IMR-90 (cell line): ENCODE data around the gene CREB5. TPM values are rescaled to one million over a fixed set of nuclear protein-coding genes. Genes with fewer than 3 reads are reported as not detected.

Experiments used
- ATAC-seq: fragments of 200-7000 bp; cut with Tn5 transposase; 2 replicates; pipeline ENCODE4 v1.9.1; 2020; ENCODE audit warnings: low read depth, mild to moderate bottlenecking, moderate library complexity
- BruUV-seq: library from RNA; stranded (reverse); fragments of 400-500 nt; replicated peaks from 2 replicates; lab custom pipeline; 2021; lab: Mats Ljungman, UMichigan
- CTCF ChIA-PET: fragments of 300-600 bp; formaldehyde crosslinking; extraction: SDS; loops from one replicate; lab custom pipeline; 2021; ENCODE audit warnings: antibody characterized with exemption; lab: Yijun Ruan, JAX
- POLR2A ChIA-PET: fragments of 300-600 bp; sonication (Branson Sonifier 250); formaldehyde crosslinking; loops from one replicate; lab custom pipeline; 2022; ENCODE audit warnings: antibody characterized with exemption; ENCODE audit not compliant: unreplicated experiment; lab: Charles Lee
- DNase-seq: peaks from one replicate; pipeline ENCODE4 v3.0.0; 2013
- H2AFZ ChIP-seq: replicated peaks from 2 replicates; pipeline ENCODE3; 2013; ENCODE audit warnings: low read length, mild to moderate bottlenecking; ENCODE audit not compliant: poor library complexity
- H2AK5ac ChIP-seq: 2 replicates; pipeline ENCODE4 v1.6.1; 2013; ENCODE audit warnings: low read depth, low read length, inconsistent platforms
- H2AK9ac ChIP-seq: replicated peaks from 2 replicates; pipeline ENCODE3; 2013; ENCODE audit warnings: mild to moderate bottlenecking, low read depth, low read length, moderate library complexity; ENCODE audit not compliant: poor library complexity
- H2BK120ac ChIP-seq: 2 replicates; pipeline ENCODE4 v1.6.1; 2013; ENCODE audit warnings: low read depth, low read length, inconsistent platforms
- H2BK15ac ChIP-seq: 3 replicates; pipeline ENCODE4 v1.6.1; 2013; ENCODE audit warnings: low read depth, low read length, inconsistent platforms
- H2BK20ac ChIP-seq: 2 replicates; pipeline ENCODE4 v1.6.1; 2013; ENCODE audit warnings: low read depth, mild to moderate bottlenecking, inconsistent platforms, low read length, moderate library complexity
- H2BK5ac ChIP-seq: 2 replicates; pipeline ENCODE4 v1.6.1; 2013; ENCODE audit warnings: mild to moderate bottlenecking, low read depth, low read length, inconsistent platforms; ENCODE audit not compliant: poor library complexity, severe bottlenecking
- H3K14ac ChIP-seq: replicated peaks from 2 replicates; pipeline ENCODE4 v1.6.1; 2013; ENCODE audit warnings: low read depth, low read length, inconsistent platforms
- H3K18ac ChIP-seq: 2 replicates; pipeline ENCODE4 v1.6.1; 2013; ENCODE audit warnings: low read depth, low read length, control low read depth
- H3K23ac ChIP-seq: 2 replicates; pipeline ENCODE4 v1.6.1; 2013; ENCODE audit warnings: low read depth, low read length, inconsistent platforms
- H3K27ac ChIP-seq: 2 replicates; pipeline ENCODE4 v1.5.1; 2013; ENCODE audit warnings: mild to moderate bottlenecking, control low read depth, low read length; ENCODE audit not compliant: insufficient read depth
- H3K27me3 ChIP-seq: 2 replicates; pipeline ENCODE4 v1.6.1; 2013; ENCODE audit warnings: low read length; ENCODE audit not compliant: control insufficient read depth, insufficient read depth
- H3K36me3 ChIP-seq: 2 replicates; pipeline ENCODE4 v1.6.1; 2013; ENCODE audit warnings: low read length, mixed read lengths; ENCODE audit not compliant: control insufficient read depth, insufficient read depth
- H3K4ac ChIP-seq: 2 replicates; pipeline ENCODE4 v1.6.1; 2013; ENCODE audit warnings: low read depth, low read length, inconsistent platforms
- H3K4me1 ChIP-seq: 2 replicates; pipeline ENCODE4 v1.6.1; 2013; ENCODE audit warnings: low read length, mixed read lengths; ENCODE audit not compliant: control insufficient read depth, insufficient read depth
- H3K4me2 ChIP-seq: 2 replicates; pipeline ENCODE4 v1.6.1; 2013; ENCODE audit warnings: low read depth, mild to moderate bottlenecking, control low read depth, low read length, moderate library complexity
- H3K4me3 ChIP-seq: 2 replicates; pipeline ENCODE4 v1.5.1; 2013; ENCODE audit warnings: low read depth, mild to moderate bottlenecking, control low read depth, low read length, moderate library complexity; ENCODE audit not compliant: insufficient read depth
- H3K56ac ChIP-seq: 2 replicates; pipeline ENCODE4 v1.6.1; 2013; ENCODE audit warnings: low read length, inconsistent platforms; ENCODE audit not compliant: insufficient read depth; ENCODE audit errors: extremely low read depth
- H3K79me1 ChIP-seq, 2 experiments: 2 replicates each; pipeline ENCODE4 v1.6.1; 2013; ENCODE audit warnings: low read length in 2 of 2, inconsistent platforms in 1 of 2, low read depth in 1 of 2
- H3K9ac ChIP-seq: 2 replicates; pipeline ENCODE4 v1.6.1; 2013; ENCODE audit warnings: low read depth, low read length, control low read depth
- H3K9me1 ChIP-seq: 2 replicates; pipeline ENCODE4 v1.6.1; 2013; ENCODE audit warnings: low read length, inconsistent platforms; ENCODE audit not compliant: insufficient read depth
- H3K9me3 ChIP-seq: 2 replicates; pipeline ENCODE4 v1.6.1; 2013; ENCODE audit warnings: low read length; ENCODE audit not compliant: control insufficient read depth, insufficient read depth
- H4K20me1 ChIP-seq: 2 replicates; pipeline ENCODE4 v1.6.1; 2013; ENCODE audit warnings: low read length, inconsistent platforms; ENCODE audit not compliant: insufficient read depth
- H4K5ac ChIP-seq: 2 replicates; pipeline ENCODE4 v1.6.1; 2013; ENCODE audit warnings: mild to moderate bottlenecking, low read depth, low read length, control low read depth
- H4K8ac ChIP-seq, 2 experiments: 2 replicates each; pipeline ENCODE4 v1.6.1; 2013; ENCODE audit warnings: low read depth in 2 of 2, low read length in 2 of 2, control low read depth in 1 of 2, inconsistent platforms in 1 of 2
- H4K91ac ChIP-seq: 2 replicates; pipeline ENCODE4 v1.6.1; 2013; ENCODE audit warnings: low read depth, low read length, inconsistent platforms; ENCODE audit not compliant: insufficient read depth
- BHLHE40 ChIP-seq: fragments of 150-350 bp; IDR thresholded peaks from 2 replicates; pipeline ENCODE4 v1.6.1; 2016; ENCODE audit warnings: mild to moderate bottlenecking, low read depth, low read length
- CEBPB ChIP-seq: IDR thresholded peaks from 2 replicates; pipeline ENCODE4 v1.6.1; 2012; ENCODE audit warnings: low read depth, low read length, improper control_type of control experiment
- CHD1 ChIP-seq: IDR thresholded peaks from 2 replicates; pipeline ENCODE4 v1.6.1; 2012; ENCODE audit warnings: low read depth, low read length, improper control_type of control experiment
- ELK1 ChIP-seq: fragments of 150-350 bp; IDR thresholded peaks from 2 replicates; pipeline ENCODE4 v1.6.1; 2016; ENCODE audit warnings: low read depth, mild to moderate bottlenecking, low read length, moderate library complexity, borderline replicate concordance
- FOS ChIP-seq: fragments of 150-350 bp; IDR thresholded peaks from 2 replicates; pipeline ENCODE4 v1.6.1; 2016; ENCODE audit warnings: low read depth, low read length
- MAFK ChIP-seq: IDR thresholded peaks from 2 replicates; pipeline ENCODE4 v1.6.1; 2012; ENCODE audit warnings: low read depth, low read length, improper control_type of control experiment
- MAZ ChIP-seq: IDR thresholded peaks from 2 replicates; pipeline ENCODE4 v1.6.1; 2012; ENCODE audit warnings: low read depth, mild to moderate bottlenecking, low read length, improper control_type of control experiment, moderate library complexity, borderline replicate concordance
- MXI1 ChIP-seq: IDR thresholded peaks from 2 replicates; pipeline ENCODE4 v1.6.1; 2012; ENCODE audit warnings: low read depth, mild to moderate bottlenecking, low read length, moderate library complexity, borderline replicate concordance
- NFE2L2 ChIP-seq: fragments of 150-350 bp; IDR thresholded peaks from 2 replicates; pipeline ENCODE4 v1.6.1; 2016; ENCODE audit warnings: low read depth, mild to moderate bottlenecking, low read length
- POLR2A ChIP-seq: IDR thresholded peaks from 2 replicates; pipeline ENCODE4 v1.6.1; 2012; ENCODE audit warnings: mild to moderate bottlenecking, low read depth, low read length
- RAD21 ChIP-seq: IDR thresholded peaks from 2 replicates; pipeline ENCODE4 v1.6.1; 2012; ENCODE audit warnings: low read length, improper control_type of control experiment
- RCOR1 ChIP-seq: IDR thresholded peaks from 2 replicates; pipeline ENCODE4 v1.6.1; 2012; ENCODE audit warnings: mild to moderate bottlenecking, low read length, improper control_type of control experiment; ENCODE audit not compliant: insufficient replicate concordance
- RFX5 ChIP-seq: IDR thresholded peaks from 2 replicates; pipeline ENCODE4 v1.8.0; 2012; ENCODE audit warnings: low read depth, mild to moderate bottlenecking, low read length, moderate library complexity
- SMC3 ChIP-seq: fragments of 150-350 bp; IDR thresholded peaks from 2 replicates; pipeline ENCODE4 v1.6.1; 2016; ENCODE audit warnings: low read depth, mild to moderate bottlenecking, antibody characterized with exemption, low read length, moderate library complexity
- USF2 ChIP-seq: fragments of 150-350 bp; IDR thresholded peaks from 2 replicates; pipeline ENCODE4 v1.6.1; 2017; ENCODE audit warnings: mild to moderate bottlenecking, antibody characterized with exemption, low read length, low read depth
- WGBS, 2 experiments: methylation state at CpG; one replicate each; pipeline versions ENCODE4 v1.1.5 to v1.1.7; 2013; ENCODE audit warnings: missing lambda C conversion rate in 2 of 2; ENCODE audit not compliant: insufficient read length in 1 of 2; ENCODE audit errors: extremely low coverage in 2 of 2; 5-methylcytosine and 5-hydroxymethylcytosine counted together
- dilution Hi-C: fragments of 300-500 bp; cut with HindIII; formaldehyde crosslinking; loops from one replicate; pipeline ENCODE4 v1.14.3; 2018; ENCODE audit warnings: low sequenced_read_pairs; ENCODE audit not compliant: unreplicated experiment
- in situ Hi-C: fragments of 300-500 bp; cut with MboI; formaldehyde crosslinking; loops from 3 replicates; pipeline ENCODE4 v1.14.3; 2019; ENCODE audit warnings: low sequenced_read_pairs, inconsistent platforms, mixed read lengths
- intact Hi-C: fragments of 100-400 bp; cut with micrococcal nuclease; formaldehyde crosslinking; loops from 2 replicates; pipeline ENCODE4 v1.10.0; 2022
- polyA plus RNA-seq, 3 experiments: library from polyadenylated mRNA; depleted of rRNA; stranded (reverse); fragments of >200 nt; gene quantifications; 2 replicates each; pipeline ENCODE4 v1.2.3, GENCODE V29; 2012; ENCODE audit warnings: low replicate concordance in 1 of 3
- total RNA-seq: library from RNA; depleted of rRNA; stranded (reverse); fragments of >200 nt; gene quantifications from 2 replicates; pipeline ENCODE4 v1.2.3, GENCODE V29; 2012
- TF ChIP-seq, protein P1 (sequence below): conservative IDR thresholded peaks from 2 replicates; pipeline ENCODE4 v1.5.1; 2012; ENCODE audit warnings: mild to moderate bottlenecking, low read depth, low read length, improper control_type of control experiment

Gene CREB5
- total and polyA plus RNA-seq, 2 of the 4 experiments (the other 2 are of a cell fraction), result 7.3 to 13.1 TPM

DNA sequence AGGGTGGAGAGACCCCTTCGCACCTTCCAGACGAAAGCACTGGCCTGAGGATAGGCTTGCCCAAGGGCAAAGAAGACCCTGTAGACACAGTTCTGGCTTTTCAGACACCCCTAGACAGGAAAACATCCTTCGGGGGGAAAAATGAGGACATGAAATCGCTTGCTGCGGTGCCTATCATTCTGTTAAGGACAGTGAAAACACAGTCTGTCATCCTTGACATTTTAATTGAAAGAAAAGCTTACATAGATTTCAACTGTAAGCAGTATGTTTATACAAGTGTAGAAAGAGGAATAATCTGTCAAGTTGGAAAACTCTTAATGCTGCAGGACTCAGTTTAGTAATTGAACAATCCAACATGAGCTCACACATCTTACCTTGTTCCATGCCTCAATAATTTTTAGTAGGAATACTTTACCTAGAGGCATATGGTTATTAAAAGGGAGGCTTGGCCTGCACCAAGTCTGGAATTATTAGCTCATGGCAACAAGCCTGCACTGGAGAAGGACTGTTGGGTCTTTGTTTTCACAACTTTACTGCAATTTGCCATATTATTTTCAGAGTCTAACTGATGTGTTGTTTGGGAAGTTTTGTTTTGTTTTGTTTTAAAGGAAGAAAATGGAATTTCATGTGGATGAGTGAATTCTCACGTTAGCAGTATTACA is 302.3 kb downstream of the CREB5 start:
- in situ Hi-C loops, result no loop called here

More for the DNA sequence above, 302.3 kb downstream of the CREB5 start:
- Histone ChIP-seq H3K27me3 (no peaks in the 10 kb centered on the region), H3K23ac (no peak overlapping the region), H4K91ac (no peak overlapping the region), H3K4me2 (no peak overlapping the region), H2BK15ac (no peak overlapping the region), H2BK120ac (no peak overlapping the region), H3K4me3 (no peak overlapping the region), H3K27ac (no peak overlapping the region), H2BK20ac (no peak overlapping the region), H3K79me1 (no peaks in the 10 kb centered on the region), H2AK5ac (no peak overlapping the region), H3K36me3 (peaks cover 2% of the 10 kb centered on the region; the same call in 1 of the 2 replicates), H2AFZ (no peak overlapping the region), H3K14ac (no peak overlapping the region), H2AK9ac (no peak overlapping the region), H4K20me1 (no peaks in the 10 kb centered on the region; the same call in 1 of the 2 replicates), H3K9ac (no peak overlapping the region), H3K9me1 (no peaks in the 10 kb centered on the region), H3K4ac (no peak overlapping the region), H3K56ac (no peak overlapping the region), H3K18ac (no peak overlapping the region), H3K9me3 (no peaks in the 10 kb centered on the region), H4K8ac (no peak overlapping the region), H3K4me1 (no peaks in the 10 kb centered on the region), H4K5ac (no peak overlapping the region), H2BK5ac (no peak overlapping the region)
- 100% methylated on average over 2 of the region's 6 CpGs; no CpG with 5 or more reads in 1 of the 2 experiments for WGBS, 2 experiments
- DNase-seq, result no peak
- intact Hi-C loops, result no loop called here
- no peak for TF ChIP-seq RAD21
- no peak for TF ChIP-seq RCOR1
- no peak for TF ChIP-seq FOS
- TF ChIP-seq BHLHE40, result no peak
- no peak for TF ChIP-seq SMC3
- TF ChIP-seq MXI1, result no peak
- no peak for TF ChIP-seq ELK1
- TF ChIP-seq, protein P1, sequence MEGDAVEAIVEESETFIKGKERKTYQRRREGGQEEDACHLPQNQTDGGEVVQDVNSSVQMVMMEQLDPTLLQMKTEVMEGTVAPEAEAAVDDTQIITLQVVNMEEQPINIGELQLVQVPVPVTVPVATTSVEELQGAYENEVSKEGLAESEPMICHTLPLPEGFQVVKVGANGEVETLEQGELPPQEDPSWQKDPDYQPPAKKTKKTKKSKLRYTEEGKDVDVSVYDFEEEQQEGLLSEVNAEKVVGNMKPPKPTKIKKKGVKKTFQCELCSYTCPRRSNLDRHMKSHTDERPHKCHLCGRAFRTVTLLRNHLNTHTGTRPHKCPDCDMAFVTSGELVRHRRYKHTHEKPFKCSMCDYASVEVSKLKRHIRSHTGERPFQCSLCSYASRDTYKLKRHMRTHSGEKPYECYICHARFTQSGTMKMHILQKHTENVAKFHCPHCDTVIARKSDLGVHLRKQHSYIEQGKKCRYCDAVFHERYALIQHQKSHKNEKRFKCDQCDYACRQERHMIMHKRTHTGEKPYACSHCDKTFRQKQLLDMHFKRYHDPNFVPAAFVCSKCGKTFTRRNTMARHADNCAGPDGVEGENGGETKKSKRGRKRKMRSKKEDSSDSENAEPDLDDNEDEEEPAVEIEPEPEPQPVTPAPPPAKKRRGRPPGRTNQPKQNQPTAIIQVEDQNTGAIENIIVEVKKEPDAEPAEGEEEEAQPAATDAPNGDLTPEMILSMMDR, result no peak
- TF ChIP-seq CEBPB, result no peak
- no peak for TF ChIP-seq MAZ
- no peak for TF ChIP-seq CHD1
- no peak for TF ChIP-seq NFE2L2
- no peak for TF ChIP-seq POLR2A
- TF ChIP-seq RFX5, result no peak
- TF ChIP-seq USF2, result no peak
- no peak for TF ChIP-seq MAFK
- BruUV-seq, result no TSS peak
- ChIA-PET POLR2A (no interaction called here), CTCF (no interaction called here)
- no peak for ATAC-seq
- dilution Hi-C loops, result no loop called here
